Hepatocyte (in vitro differentiated cells): ENCODE data around the gene PKN3. TPM values are rescaled to one million over a fixed set of nuclear protein-coding genes. Genes with fewer than 3 reads are reported as not detected.

Experiments
- DNase-seq: peaks from one replicate; pipeline ENCODE4 v3.0.0-alpha.2; 2016; ENCODE audit warnings: low spot score
- H2AFZ ChIP-seq: fragments of 200-600 bp; sonication (generic); 2 replicates; pipeline ENCODE4 v1.6.0; 2016; ENCODE audit warnings: antibody characterized with exemption, mild to moderate bottlenecking
- H3K27ac ChIP-seq: fragments of 200-600 bp; sonication (generic); 2 replicates; pipeline ENCODE4 v1.5.1; 2016; ENCODE audit warnings: mild to moderate bottlenecking
- H3K27me3 ChIP-seq: fragments of 200-600 bp; sonication (generic); 2 replicates; pipeline ENCODE4 v1.6.1; 2016
- H3K36me3 ChIP-seq: fragments of 200-600 bp; sonication (generic); replicated peaks from 2 replicates; pipeline ENCODE4 v1.5.1; 2016; ENCODE audit warnings: low read depth; ENCODE audit not compliant: insufficient read depth
- H3K4me1 ChIP-seq: fragments of 200-600 bp; sonication (generic); 2 replicates; pipeline ENCODE4 v1.5.1; 2016; ENCODE audit warnings: mild to moderate bottlenecking, moderate library complexity; ENCODE audit not compliant: insufficient read depth
- H3K4me2 ChIP-seq: fragments of 200-600 bp; sonication (generic); 2 replicates; pipeline ENCODE4 v1.6.0; 2016
- H3K4me3 ChIP-seq: fragments of 200-600 bp; sonication (generic); 2 replicates; pipeline ENCODE4 v1.5.1; 2016; ENCODE audit warnings: mild to moderate bottlenecking
- H3K79me2 ChIP-seq: fragments of 200-600 bp; sonication (generic); 2 replicates; pipeline ENCODE4 v1.6.0; 2017; ENCODE audit warnings: mild to moderate bottlenecking
- H3K9me2 ChIP-seq: fragments of 200-600 bp; sonication (generic); replicated peaks from 2 replicates; pipeline ENCODE4 v1.6.0; 2017; ENCODE audit warnings: mild to moderate bottlenecking; ENCODE audit not compliant: insufficient read depth
- H3K9me3 ChIP-seq: fragments of 200-600 bp; sonication (generic); 2 replicates; pipeline ENCODE4 v1.5.1; 2016; ENCODE audit warnings: low read depth, mild to moderate bottlenecking
- H4K20me1 ChIP-seq: fragments of 200-600 bp; sonication (generic); 2 replicates; pipeline ENCODE4 v1.6.0; 2016; ENCODE audit warnings: mild to moderate bottlenecking; ENCODE audit not compliant: insufficient read depth, poor library complexity, severe bottlenecking
- CTCF ChIP-seq: fragments of 200-600 bp; sonication (generic); IDR thresholded peaks from 2 replicates; pipeline ENCODE4 v1.5.1; 2016; ENCODE audit warnings: antibody characterized with exemption, mild to moderate bottlenecking; ENCODE audit not compliant: poor library complexity
- EZH2 ChIP-seq: fragments of 200-600 bp; sonication (generic); IDR thresholded peaks from 2 replicates; pipeline ENCODE4 v1.6.1; 2016; ENCODE audit warnings: antibody characterized with exemption, mild to moderate bottlenecking, borderline replicate concordance
- EZH2phosphoT487 ChIP-seq: fragments of 200-600 bp; sonication (generic); IDR thresholded peaks from one replicate; pipeline ENCODE4 v1.6.1; 2018; ENCODE audit warnings: antibody characterized with exemption, mild to moderate bottlenecking, low read depth, moderate library complexity; ENCODE audit not compliant: unreplicated experiment, severe bottlenecking
- WGBS: methylation state at CpG from one replicate; pipeline ENCODE4 v1.1.6; 2016; ENCODE audit warnings: low lambda C conversion rate; ENCODE audit errors: missing lambda C conversion rate; 5-methylcytosine and 5-hydroxymethylcytosine counted together
- polyA plus RNA-seq: library from polyadenylated mRNA; unstranded; fragments of >200 nt; fragmentation: Nextera tagmentation; extraction: Ambion mirVana; gene quantifications from 2 replicates; pipeline ENCODE4 v1.2.1, GENCODE V29; 2016
- total RNA-seq: library from RNA; depleted of rRNA; stranded (reverse); fragments of >200 nt; gene quantifications from 2 replicates; pipeline ENCODE4 v1.2.3, GENCODE V29; 2014

The PKN3 gene
- total and polyA plus RNA-seq, 2 experiments from 2014 or later: 3.7 to 4.5 TPM

GRCh38 chr9:128702949-128703615 is 779 bp downstream of the PKN3 start:
- Histone ChIP-seq H3K27ac (no peak overlapping the region), H3K9me3 (no peaks in the 10 kb centered on the region), H3K4me2 (peak overlapping the region; percentile 97), H2AFZ (peak overlapping the region; percentile 97), H4K20me1 (no peaks in the 10 kb centered on the region), H3K36me3 (no peaks in the 10 kb centered on the region), H3K79me2 (no peaks in the 10 kb centered on the region), H3K9me2 (no peaks in the 10 kb centered on the region), H3K4me1 (no peaks in the 10 kb centered on the region), H3K4me3 (peak overlapping the region; percentile 99), H3K27me3 (no peaks in the 10 kb centered on the region)
- TF ChIP-seq EZH2 (no peak), EZH2phosphoT487 (no peak), CTCF (no peak)
- DNase-seq: no peak
- 4% methylated on average over 35 of the region's 55 CpGs for WGBS

- TF ChIP-seq CTCF (no peak), EZH2phosphoT487 (no peak)
- no peaks in the 10 kb centered on the region for H3K36me3 ChIP-seq
- no peaks in the 10 kb centered on the region for H4K20me1 ChIP-seq
- H3K79me2 ChIP-seq: no peaks in the 10 kb centered on the region
- H3K4me2 ChIP-seq: peak overlapping the region; percentile 97
- H2AFZ ChIP-seq: no peak overlapping the region
- H3K27me3 ChIP-seq: no peaks in the 10 kb centered on the region
- H3K4me3 ChIP-seq: no peak overlapping the region
- 86% methylated on average over 30 of the region's 31 CpGs for WGBS
- H3K27ac ChIP-seq: no peak overlapping the region
- no peaks in the 10 kb centered on the region for H3K9me3 ChIP-seq
- H3K9me2 ChIP-seq: no peaks in the 10 kb centered on the region
- no peak for DNase-seq
- H3K4me1 ChIP-seq: no peaks in the 10 kb centered on the region
Observed at GRCh38 chr9:128703616-128704355, 1.5 kb downstream of the PKN3 start.

GRCh38 chr9:128704356-128704670 is 2.0 kb downstream of the PKN3 start:
- H3K4me3 ChIP-seq: no peak overlapping the region
- H3K27me3 ChIP-seq: no peaks in the 10 kb centered on the region
- no peaks in the 10 kb centered on the region for H3K79me2 ChIP-seq
- no peaks in the 10 kb centered on the region for H3K9me2 ChIP-seq
- WGBS: 97% methylated on average over 5 of the region's 5 CpGs
- H3K4me2 ChIP-seq: no peak overlapping the region
- no peaks in the 10 kb centered on the region for H3K9me3 ChIP-seq
- DNase-seq: no peak
- no peak overlapping the region for H3K27ac ChIP-seq
- H4K20me1 ChIP-seq: no peaks in the 10 kb centered on the region
- no peak for TF ChIP-seq CTCF
- TF ChIP-seq EZH2phosphoT487: no peak
- TF ChIP-seq EZH2: no peak
- H3K4me1 ChIP-seq: no peaks in the 10 kb centered on the region
- H3K36me3 ChIP-seq: no peaks in the 10 kb centered on the region
- H2AFZ ChIP-seq: no peak overlapping the region
